IMR-90 (cell line): Measurements from ENCODE around the gene ZNF329.

ENCODE experiments used
- CEBPB ChIP-seq: IDR thresholded peaks from 2 replicates; pipeline ENCODE4 v1.6.1; 2012; ENCODE audit warnings: low read depth, low read length, improper control_type of control experiment
- CTCF ChIP-seq: conservative IDR thresholded peaks from 2 replicates; pipeline ENCODE4 v1.5.1; 2012; ENCODE audit warnings: mild to moderate bottlenecking, low read depth, low read length, improper control_type of control experiment
- ELK1 ChIP-seq: fragments of 150-350 bp; IDR thresholded peaks from 2 replicates; pipeline ENCODE4 v1.6.1; 2016; ENCODE audit warnings: low read depth, mild to moderate bottlenecking, low read length, moderate library complexity, borderline replicate concordance
- MAFK ChIP-seq: IDR thresholded peaks from 2 replicates; pipeline ENCODE4 v1.6.1; 2012; ENCODE audit warnings: low read depth, low read length, improper control_type of control experiment
- MXI1 ChIP-seq: IDR thresholded peaks from 2 replicates; pipeline ENCODE4 v1.6.1; 2012; ENCODE audit warnings: low read depth, mild to moderate bottlenecking, low read length, moderate library complexity, borderline replicate concordance
- POLR2A ChIP-seq: IDR thresholded peaks from 2 replicates; pipeline ENCODE4 v1.6.1; 2012; ENCODE audit warnings: mild to moderate bottlenecking, low read depth, low read length
- RAD21 ChIP-seq: IDR thresholded peaks from 2 replicates; pipeline ENCODE4 v1.6.1; 2012; ENCODE audit warnings: low read length, improper control_type of control experiment
- RFX5 ChIP-seq: IDR thresholded peaks from 2 replicates; pipeline ENCODE4 v1.8.0; 2012; ENCODE audit warnings: low read depth, mild to moderate bottlenecking, low read length, moderate library complexity
- SMC3 ChIP-seq: fragments of 150-350 bp; IDR thresholded peaks from 2 replicates; pipeline ENCODE4 v1.6.1; 2016; ENCODE audit warnings: low read depth, mild to moderate bottlenecking, antibody characterized with exemption, low read length, moderate library complexity
- USF2 ChIP-seq: fragments of 150-350 bp; IDR thresholded peaks from 2 replicates; pipeline ENCODE4 v1.6.1; 2017; ENCODE audit warnings: mild to moderate bottlenecking, antibody characterized with exemption, low read length, low read depth

GRCh38 chr19:58129284-58129683 lies 21.3 kb downstream of the ZNF329 start:
- TF ChIP-seq POLR2A (no peak), RAD21 (no peak), CTCF (no peak), MXI1 (no peak), ELK1 (no peak), RFX5 (no peak), MAFK (peak; percentile 27; the same call in 1 of the 2 replicates), CEBPB (no peak), SMC3 (no peak), USF2 (no peak)
